Testis (tissue), 3 donors: ENCODE measurements around the gene CD276. TPM values are rescaled to one million over a fixed set of nuclear protein-coding genes. Genes with fewer than 3 reads are reported as not detected.

Experiments
- DNase-seq: peaks from one replicate; pipeline ENCODE4 v3.0.0-alpha.2; 2019
- H3K27ac ChIP-seq, 2 donors: fragments of 200-600 bp; sonication (generic); one replicate each; pipeline ENCODE4 v1.5.1; 2019
- H3K27me3 ChIP-seq: fragments of 200-600 bp; sonication (generic); one replicate; pipeline ENCODE4 v1.5.1; 2019
- H3K36me3 ChIP-seq: fragments of 200-600 bp; sonication (generic); one replicate; pipeline ENCODE4 v1.5.1; 2017; ENCODE audit warnings: low read depth; ENCODE audit errors: missing control alignments
- H3K4me1 ChIP-seq: fragments of 200-600 bp; sonication (generic); one replicate; pipeline ENCODE4 v1.5.1; 2019
- H3K4me3 ChIP-seq, 2 donors: fragments of 200-600 bp; sonication (generic); one replicate each; pipeline ENCODE4 v1.5.1; 2017 to 2019
- H3K9me3 ChIP-seq: fragments of 200-600 bp; sonication (generic); one replicate; pipeline ENCODE4 v1.5.1; 2017
- POLR2A ChIP-seq: fragments of 450-650 bp; IDR thresholded peaks from one replicate; pipeline ENCODE4 v1.6.1; 2017; ENCODE audit warnings: antibody characterized with exemption, mild to moderate bottlenecking, moderate library complexity
- WGBS, 2 donors: methylation state at CpG; one replicate each; pipeline ENCODE4 v1.1.5; 2018; 5-methylcytosine and 5-hydroxymethylcytosine counted together
- intact Hi-C: fragments of 100-400 bp; cut with DNase I; formaldehyde crosslinking; loops from one replicate; pipeline ENCODE4 v1.15.1; 2023; ENCODE audit warnings: low total_unique reads
- polyA plus RNA-seq: library from polyadenylated mRNA; stranded (reverse); fragments of 350-450 nt; fragmentation: Illumina TruSeq; extraction: RNeasy Lipid Tissue Mini Kit (QIAGEN cat#74804); gene quantifications from one replicate; pipeline ENCODE4 v1.2.3, GENCODE V29; 2014; ENCODE audit warnings: low read depth, low replicate concordance; ENCODE audit not compliant: insufficient read depth
- total RNA-seq, 2 donors: library from RNA; depleted of rRNA; stranded (reverse); fragments of >200 nt; gene quantifications; one replicate each; pipeline ENCODE4 v1.2.3, GENCODE V29; 2016
- TF ChIP-seq, protein P1 (sequence below), 3 experiments: fragments of 450-650 bp in 2 of 3; fragments of 200-600 bp in 1 of 3; sonication (generic) in 1 of 3; IDR thresholded peaks; one replicate each; pipeline ENCODE4 v1.5.1; 2016 to 2019; ENCODE audit warnings: antibody characterized with exemption in 3 of 3, mild to moderate bottlenecking in 2 of 3, moderate library complexity in 1 of 3

The CD276 gene
- total and polyA plus RNA-seq, 3 donors from 2014 or later = 43.1 to 61.5 (median 50.3) TPM

GRCh38 chr15:73679180-73679579 is 5.0 kb upstream of the CD276 start:
- no peaks in the 10 kb centered on the region for H3K36me3 ChIP-seq
- intact Hi-C loops = no loop called here
- H3K27ac ChIP-seq = no peak overlapping the region
- TF ChIP-seq POLR2A = no peak
- TF ChIP-seq, protein P1, sequence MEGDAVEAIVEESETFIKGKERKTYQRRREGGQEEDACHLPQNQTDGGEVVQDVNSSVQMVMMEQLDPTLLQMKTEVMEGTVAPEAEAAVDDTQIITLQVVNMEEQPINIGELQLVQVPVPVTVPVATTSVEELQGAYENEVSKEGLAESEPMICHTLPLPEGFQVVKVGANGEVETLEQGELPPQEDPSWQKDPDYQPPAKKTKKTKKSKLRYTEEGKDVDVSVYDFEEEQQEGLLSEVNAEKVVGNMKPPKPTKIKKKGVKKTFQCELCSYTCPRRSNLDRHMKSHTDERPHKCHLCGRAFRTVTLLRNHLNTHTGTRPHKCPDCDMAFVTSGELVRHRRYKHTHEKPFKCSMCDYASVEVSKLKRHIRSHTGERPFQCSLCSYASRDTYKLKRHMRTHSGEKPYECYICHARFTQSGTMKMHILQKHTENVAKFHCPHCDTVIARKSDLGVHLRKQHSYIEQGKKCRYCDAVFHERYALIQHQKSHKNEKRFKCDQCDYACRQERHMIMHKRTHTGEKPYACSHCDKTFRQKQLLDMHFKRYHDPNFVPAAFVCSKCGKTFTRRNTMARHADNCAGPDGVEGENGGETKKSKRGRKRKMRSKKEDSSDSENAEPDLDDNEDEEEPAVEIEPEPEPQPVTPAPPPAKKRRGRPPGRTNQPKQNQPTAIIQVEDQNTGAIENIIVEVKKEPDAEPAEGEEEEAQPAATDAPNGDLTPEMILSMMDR (IDR thresholded peaks at IDR 0.05) = no peak
- H3K27me3 ChIP-seq = no peaks in the 10 kb centered on the region
- H3K9me3 ChIP-seq = no peaks in the 10 kb centered on the region
- no peak for DNase-seq
- peaks cover 9% of the 10 kb centered on the region for H3K4me1 ChIP-seq
- no peak overlapping the region for H3K4me3 ChIP-seq
- WGBS, 2 donors = 86 to 93% methylated on average over 3 of the region's 3 CpGs

DNA sequence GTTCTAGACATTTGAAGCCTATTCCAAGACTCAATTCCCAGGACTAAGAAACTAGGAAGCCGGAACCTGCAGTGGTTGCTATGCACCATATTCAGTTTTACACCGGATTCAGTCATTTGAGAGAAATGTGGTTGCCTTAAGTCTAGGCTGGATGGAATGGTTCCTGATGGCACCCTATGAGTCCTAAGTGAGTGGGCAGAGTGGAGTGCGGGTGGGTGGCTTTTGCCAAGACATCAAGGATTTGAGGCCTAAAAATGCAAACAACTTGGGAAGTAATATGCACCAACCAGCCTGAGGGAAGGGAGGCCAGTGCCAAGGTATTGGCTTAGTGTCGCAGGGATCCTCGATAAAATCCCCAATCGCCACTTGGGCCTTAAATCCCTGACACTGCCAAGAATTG is 4.2 kb upstream of the CD276 start:
- intact Hi-C loops = no loop called here
- no peak for TF ChIP-seq POLR2A
- TF ChIP-seq, protein P1 (IDR thresholded peaks at IDR 0.05) = no peak
- no peak overlapping the region for H3K4me3 ChIP-seq
- no peak overlapping the region for H3K27ac ChIP-seq
- H3K27me3 ChIP-seq = no peaks in the 10 kb centered on the region
- DNase-seq = no peak
- H3K36me3 ChIP-seq = no peaks in the 10 kb centered on the region
- H3K4me1 ChIP-seq = peaks cover 9% of the 10 kb centered on the region
- 81 to 87% methylated on average over 6 of the region's 6 CpGs for WGBS, 2 donors
- no peaks in the 10 kb centered on the region for H3K9me3 ChIP-seq

- no peaks in the 10 kb centered on the region for H3K27me3 ChIP-seq
- 94 to 99% methylated on average over 2 of the region's 2 CpGs for WGBS, 2 donors
These were observed 3.6 kb upstream of the CD276 start for GRCh38 chr15:73680549-73680948.

DNA sequence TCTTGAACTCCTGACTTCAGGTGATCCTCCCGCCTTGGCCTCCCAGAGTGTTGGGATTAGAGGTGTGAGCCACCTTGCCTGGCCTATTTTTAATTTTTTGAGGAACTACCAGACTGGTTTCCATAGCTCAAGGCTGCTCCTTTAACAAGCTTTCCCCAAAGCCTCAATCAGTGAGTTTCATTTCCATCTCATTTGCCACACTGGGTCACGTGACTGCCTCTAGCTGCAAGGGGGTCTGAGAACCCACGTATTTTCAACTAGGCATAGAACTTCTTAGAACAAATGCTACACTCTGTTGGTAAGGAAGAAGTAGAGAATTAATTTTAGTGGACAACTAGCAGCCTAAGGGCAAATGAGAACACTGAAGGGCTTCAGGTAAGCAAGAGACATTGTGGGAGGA is 3.1 kb upstream of the CD276 start:
- 86% methylated on average over 3 of the region's 3 CpGs for WGBS, 2 donors
- peaks cover 15% of the 10 kb centered on the region for H3K4me1 ChIP-seq
- no peak for DNase-seq
- no peak overlapping the region for H3K27ac ChIP-seq
- intact Hi-C loops = no loop called here
- H3K9me3 ChIP-seq = no peaks in the 10 kb centered on the region
- no peaks in the 10 kb centered on the region for H3K27me3 ChIP-seq
- TF ChIP-seq, protein P1 (IDR thresholded peaks at IDR 0.05) = no peak
- no peak for TF ChIP-seq POLR2A
- H3K4me3 ChIP-seq = no peak overlapping the region
- no peaks in the 10 kb centered on the region for H3K36me3 ChIP-seq

More at GRCh38 chr15:73680549-73680948, 3.6 kb upstream of the CD276 start:
- TF ChIP-seq POLR2A = no peak
- TF ChIP-seq, protein P1 (IDR thresholded peaks at IDR 0.05) = no peak
- Histone ChIP-seq H3K4me3 (no peak overlapping the region), H3K4me1 (peaks cover 11% of the 10 kb centered on the region), H3K27ac (no peak overlapping the region), H3K9me3 (no peaks in the 10 kb centered on the region), H3K36me3 (no peaks in the 10 kb centered on the region)
- DNase-seq = no peak
- intact Hi-C loops = no loop called here

GRCh38 chr15:73681856-73682599 is 2.2 kb upstream of the CD276 start:
- DNase-seq = no peak
- H3K4me3 ChIP-seq = no peak overlapping the region
- TF ChIP-seq, protein P1 (IDR thresholded peaks at IDR 0.05) = no peak
- TF ChIP-seq POLR2A = no peak
- no peaks in the 10 kb centered on the region for H3K36me3 ChIP-seq
- WGBS, 2 donors = 96 to 100% methylated on average over 3 of the region's 3 CpGs
- H3K27ac ChIP-seq = no peak overlapping the region
- no peaks in the 10 kb centered on the region for H3K9me3 ChIP-seq
- peaks cover 19% of the 10 kb centered on the region for H3K4me1 ChIP-seq
- intact Hi-C loops = no loop called here
- H3K27me3 ChIP-seq = no peaks in the 10 kb centered on the region
